Measurements from ENCODE around the gene NUP50.

NUP50 gene

GRCh38 chr22:45151503-45151902 lies 12.2 kb upstream of the NUP50 start:
- Histone ChIP-seq H2AFZ (ENCODE audit: insufficient read depth, low read length, poor library complexity) (no peak overlapping the region), H3K14ac (ENCODE audit: low read length) (no peak overlapping the region), H3K18ac (ENCODE audit: low read length) (no peak overlapping the region), H3K4me3 (ENCODE audit: low read depth, low read length) (no peak overlapping the region), H3K79me2 (ENCODE audit: control insufficient read depth, insufficient read depth, low read length, poor library complexity) (no peaks in the 10 kb centered on the region), H2BK12ac (ENCODE audit: low read length) (no peak overlapping the region), H3K23ac (ENCODE audit: low read length) (no peak overlapping the region), H4K12ac (ENCODE audit: low read depth, low read length) (no peak overlapping the region), H3K4me2 (ENCODE audit: low read length) (no peak overlapping the region), H4K8ac (ENCODE audit: low read depth, low read length) (no peak overlapping the region), H3K9ac (ENCODE audit: low read length) (no peak overlapping the region), H3K4me1 (ENCODE audit: control insufficient read depth in 1 of 2, insufficient read depth in 2 of 2, low read length in 2 of 2) (peaks cover 7 to 8% of the 10 kb centered on the region in 2 experiments), H3K36me3 (ENCODE audit: control insufficient read depth in 1 of 2, insufficient read depth in 2 of 2, low read length in 2 of 2) (peaks cover 0 to 4% of the 10 kb centered on the region in 2 experiments), H3K9me3 (ENCODE audit: insufficient read depth, low read depth, low read length) (no peaks in the 10 kb centered on the region), H2AK5ac (ENCODE audit: low read length) (no peak overlapping the region), H2BK120ac (ENCODE audit: insufficient read depth, low read length, poor library complexity) (no peak overlapping the region), H3K27me3 (ENCODE audit: insufficient read depth, low read length) (no peaks in the 10 kb centered on the region), H3K27ac (ENCODE audit: low read depth, low read length) (no peak overlapping the region), H4K91ac (ENCODE audit: low read depth, low read length) (no peak overlapping the region), H3K79me1 (ENCODE audit: low read length) (no peaks in the 10 kb centered on the region), H3K4ac (ENCODE audit: low read depth, low read length) (no peak overlapping the region), H2BK5ac (ENCODE audit: low read depth, low read length, poor library complexity) (no peak overlapping the region)
- DNase-seq = no peak
- WGBS (ENCODE audit: extremely low coverage, insufficient coverage, insufficient read length) = no CpG with 5 or more reads among the region's 6 CpGs

GRCh38 chr22:45154383-45154782 lies 9.3 kb upstream of the NUP50 start:
- H3K18ac ChIP-seq (ENCODE audit: low read length) = no peak overlapping the region

GRCh38 chr22:45155050-45155840 lies 8.5 kb upstream of the NUP50 start:
- peak in 1 of 2 donors; percentile 58 for DNase-seq
- Histone ChIP-seq H4K8ac (ENCODE audit: low read depth, low read length) (no peak overlapping the region), H3K79me2 (ENCODE audit: control insufficient read depth, insufficient read depth, low read length, poor library complexity) (no peaks in the 10 kb centered on the region), H3K79me1 (ENCODE audit: low read length) (peaks cover 13% of the 10 kb centered on the region), H3K36me3 (ENCODE audit: control insufficient read depth in 1 of 2, insufficient read depth in 2 of 2, low read length in 2 of 2) (peaks cover 3 to 11% of the 10 kb centered on the region in 2 experiments), H3K27me3 (ENCODE audit: insufficient read depth, low read length) (no peaks in the 10 kb centered on the region), H3K4me3 (ENCODE audit: low read depth, low read length) (no peak overlapping the region), H3K4ac (ENCODE audit: low read depth, low read length) (no peak overlapping the region), H3K9me3 (ENCODE audit: insufficient read depth, low read depth, low read length) (no peaks in the 10 kb centered on the region), H3K4me1 (ENCODE audit: control insufficient read depth in 1 of 2, insufficient read depth in 2 of 2, low read length in 2 of 2) (peaks cover 18 to 29% of the 10 kb centered on the region in 2 experiments), H3K27ac (ENCODE audit: low read depth, low read length) (no peak overlapping the region), H3K14ac (ENCODE audit: low read length) (no peak overlapping the region), H2BK12ac (ENCODE audit: low read length) (no peak overlapping the region), H3K23ac (ENCODE audit: low read length) (no peak overlapping the region), H3K4me2 (ENCODE audit: low read length) (no peak overlapping the region), H3K18ac (ENCODE audit: low read length) (no peak overlapping the region), H2BK5ac (ENCODE audit: low read depth, low read length, poor library complexity) (no peak overlapping the region), H2AK5ac (ENCODE audit: low read length) (no peak overlapping the region), H4K12ac (ENCODE audit: low read depth, low read length) (no peak overlapping the region), H2BK120ac (ENCODE audit: insufficient read depth, low read length, poor library complexity) (no peak overlapping the region), H4K91ac (ENCODE audit: low read depth, low read length) (no peak overlapping the region), H2AFZ (ENCODE audit: insufficient read depth, low read length, poor library complexity) (no peak overlapping the region), H3K9ac (ENCODE audit: low read length) (no peak overlapping the region)
- WGBS (ENCODE audit: extremely low coverage, insufficient coverage, insufficient read length) = no CpG with 5 or more reads among the region's 9 CpGs

More at GRCh38 chr22:45154383-45154782, 9.3 kb upstream of the NUP50 start:
- H3K4me2 ChIP-seq (ENCODE audit: low read length) = no peak overlapping the region
- peaks cover 3 to 11% of the 10 kb centered on the region in 2 experiments for H3K36me3 ChIP-seq (ENCODE audit: control insufficient read depth in 1 of 2, insufficient read depth in 2 of 2, low read length in 2 of 2)
- H3K4me3 ChIP-seq (ENCODE audit: low read depth, low read length) = no peak overlapping the region
- H3K23ac ChIP-seq (ENCODE audit: low read length) = no peak overlapping the region
- H3K14ac ChIP-seq (ENCODE audit: low read length) = no peak overlapping the region
- H2AFZ ChIP-seq (ENCODE audit: insufficient read depth, low read length, poor library complexity) = no peak overlapping the region
- no peaks in the 10 kb centered on the region for H3K9me3 ChIP-seq (ENCODE audit: insufficient read depth, low read depth, low read length)
- no peak overlapping the region for H4K8ac ChIP-seq (ENCODE audit: low read depth, low read length)
- H2BK120ac ChIP-seq (ENCODE audit: insufficient read depth, low read length, poor library complexity) = no peak overlapping the region
- H3K4me1 ChIP-seq (ENCODE audit: control insufficient read depth in 1 of 2, insufficient read depth in 2 of 2, low read length in 2 of 2) = peaks cover 16 to 21% of the 10 kb centered on the region in 2 experiments
- DNase-seq = peak in 1 of 2 donors; percentile 81
- H3K9ac ChIP-seq (ENCODE audit: low read length) = no peak overlapping the region
- H3K27ac ChIP-seq (ENCODE audit: low read depth, low read length) = no peak overlapping the region
- H4K12ac ChIP-seq (ENCODE audit: low read depth, low read length) = no peak overlapping the region
- no CpG with 5 or more reads among the region's 3 CpGs for WGBS (ENCODE audit: extremely low coverage, insufficient coverage, insufficient read length)
- H4K91ac ChIP-seq (ENCODE audit: low read depth, low read length) = no peak overlapping the region
- no peak overlapping the region for H3K4ac ChIP-seq (ENCODE audit: low read depth, low read length)
- no peak overlapping the region for H2AK5ac ChIP-seq (ENCODE audit: low read length)
- H3K79me1 ChIP-seq (ENCODE audit: low read length) = peaks cover 7% of the 10 kb centered on the region
- no peaks in the 10 kb centered on the region for H3K79me2 ChIP-seq (ENCODE audit: control insufficient read depth, insufficient read depth, low read length, poor library complexity)
- no peak overlapping the region for H2BK5ac ChIP-seq (ENCODE audit: low read depth, low read length, poor library complexity)
- no peaks in the 10 kb centered on the region for H3K27me3 ChIP-seq (ENCODE audit: insufficient read depth, low read length)
- no peak overlapping the region for H2BK12ac ChIP-seq (ENCODE audit: low read length)

- Histone ChIP-seq H3K4me1 (ENCODE audit: control insufficient read depth in 1 of 2, insufficient read depth in 2 of 2, low read length in 2 of 2) (peaks cover 18 to 31% of the 10 kb centered on the region in 2 experiments), H4K12ac (ENCODE audit: low read depth, low read length) (no peak overlapping the region), H3K9ac (ENCODE audit: low read length) (no peak overlapping the region), H3K36me3 (ENCODE audit: control insufficient read depth in 1 of 2, insufficient read depth in 2 of 2, low read length in 2 of 2) (peaks cover 3 to 7% of the 10 kb centered on the region in 2 experiments), H4K8ac (ENCODE audit: low read depth, low read length) (no peak overlapping the region), H3K4me2 (ENCODE audit: low read length) (no peak overlapping the region), H2AK5ac (ENCODE audit: low read length) (no peak overlapping the region), H3K79me1 (ENCODE audit: low read length) (peaks cover 18% of the 10 kb centered on the region), H2BK12ac (ENCODE audit: low read length) (no peak overlapping the region), H3K27ac (ENCODE audit: low read depth, low read length) (peak overlapping the region; percentile 69), H3K18ac (ENCODE audit: low read length) (no peak overlapping the region), H3K4ac (ENCODE audit: low read depth, low read length) (no peak overlapping the region), H3K27me3 (ENCODE audit: insufficient read depth, low read length) (no peaks in the 10 kb centered on the region), H2AFZ (ENCODE audit: insufficient read depth, low read length, poor library complexity) (no peak overlapping the region), H2BK5ac (ENCODE audit: low read depth, low read length, poor library complexity) (no peak overlapping the region), H3K79me2 (ENCODE audit: control insufficient read depth, insufficient read depth, low read length, poor library complexity) (peaks cover 3% of the 10 kb centered on the region), H2BK120ac (ENCODE audit: insufficient read depth, low read length, poor library complexity) (peak overlapping the region; percentile 58), H3K9me3 (ENCODE audit: insufficient read depth, low read depth, low read length) (no peaks in the 10 kb centered on the region), H3K14ac (ENCODE audit: low read length) (no peak overlapping the region), H4K91ac (ENCODE audit: low read depth, low read length) (peak overlapping the region; percentile 31), H3K4me3 (ENCODE audit: low read depth, low read length) (no peak overlapping the region), H3K23ac (ENCODE audit: low read length) (no peak overlapping the region)
- WGBS (ENCODE audit: extremely low coverage, insufficient coverage, insufficient read length) = no CpG with 5 or more reads among the region's 3 CpGs
- DNase-seq = peak; percentile 25 to 80
These were observed 5.8 kb upstream of the NUP50 start for GRCh38 chr22:45157907-45158306.
